ENCODE measurements around the gene NNT. TPM values are rescaled to one million over a fixed set of nuclear protein-coding genes. Genes with fewer than 3 reads are reported as not detected.

Gene NNT
- total RNA-seq, 2 donors from 2014 or later, result 121 to 138 TPM

GRCh38 chr5:43619911-43620310, 16.9 kb downstream of the NNT start:
- H3K27ac Mint-ChIP-seq, result no peak overlapping the region
- DNase-seq (no peak), ATAC-seq (replicated peaks in 1 of 2) (no peak)
- H3K4me1 Mint-ChIP-seq (ENCODE audit: low read depth), result no peaks in the 10 kb centered on the region
- peaks cover 3 to 25% of the 10 kb centered on the region in 2 donors for H3K36me3 Mint-ChIP-seq (ENCODE audit: insufficient read depth in 2 of 2)
- H3K9me3 Mint-ChIP-seq, result no peaks in the 10 kb centered on the region
- no peaks in the 10 kb centered on the region for H3K27me3 Mint-ChIP-seq (ENCODE audit: low read depth)
- H3K4me3 Mint-ChIP-seq, result no peak overlapping the region

DNA sequence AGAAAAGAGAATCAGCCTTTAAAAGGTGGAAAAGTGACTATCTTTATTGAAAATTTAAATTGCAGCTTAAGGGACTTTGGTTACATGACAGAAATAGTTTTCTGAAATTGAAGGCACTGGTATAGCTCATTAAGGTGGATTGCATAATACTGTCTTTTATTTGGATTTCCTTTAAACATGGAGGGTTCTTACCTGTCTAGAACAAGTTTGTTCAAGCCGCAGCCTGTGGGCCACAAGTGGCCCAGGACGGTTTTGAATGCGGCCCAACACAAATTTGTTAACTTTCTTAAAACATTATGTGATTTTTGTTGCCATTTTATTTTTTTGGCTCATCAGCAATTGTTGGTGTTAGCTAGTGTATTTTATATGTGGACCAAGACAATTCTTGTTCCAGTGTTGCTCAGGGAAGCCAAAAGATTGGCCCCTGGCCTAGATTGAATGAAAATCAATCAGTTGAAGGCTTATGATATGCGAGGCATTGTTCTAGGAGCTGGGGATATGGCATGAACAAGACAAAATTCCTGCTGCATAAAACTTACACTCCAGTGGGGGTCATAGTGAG, 18.0 kb downstream of the NNT start:
- Mint-ChIP-seq H3K27ac (no peak overlapping the region), H3K4me3 (no peak overlapping the region), H3K36me3 (ENCODE audit: insufficient read depth in 2 of 2) (peaks cover 3 to 25% of the 10 kb centered on the region in 2 donors), H3K27me3 (ENCODE audit: low read depth) (no peaks in the 10 kb centered on the region), H3K4me1 (ENCODE audit: low read depth) (no peaks in the 10 kb centered on the region), H3K9me3 (no peaks in the 10 kb centered on the region)
- DNase-seq (no peak), ATAC-seq (replicated peaks in 1 of 2) (no peak)

DNA sequence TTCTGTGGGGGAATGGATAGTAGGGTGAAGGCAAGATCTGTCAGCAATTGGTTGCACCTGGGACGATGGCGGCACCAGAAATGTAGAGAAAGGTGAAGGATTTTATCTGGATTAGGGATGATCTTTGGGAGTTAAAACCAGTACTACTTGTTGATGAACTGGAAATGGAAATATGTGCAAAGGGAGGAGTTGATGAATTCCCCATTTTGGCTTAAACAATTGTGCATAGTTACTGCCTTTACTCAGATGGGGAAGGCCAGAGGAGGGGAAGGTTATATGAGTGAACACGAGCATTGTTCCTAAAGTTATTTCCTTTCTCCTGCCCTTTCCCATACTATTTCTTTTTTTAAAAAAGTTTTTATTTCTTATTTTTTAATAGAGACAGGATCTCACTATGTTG, 19.1 kb downstream of the NNT start:
- ATAC-seq (replicated peaks in 1 of 2) (no peak), DNase-seq (no peak)
- H3K27me3 Mint-ChIP-seq (ENCODE audit: low read depth), result no peaks in the 10 kb centered on the region
- no peak overlapping the region for H3K27ac Mint-ChIP-seq
- H3K4me1 Mint-ChIP-seq (ENCODE audit: low read depth), result no peaks in the 10 kb centered on the region
- H3K36me3 Mint-ChIP-seq (ENCODE audit: insufficient read depth in 2 of 2), result peaks cover 1 to 21% of the 10 kb centered on the region in 2 donors
- no peaks in the 10 kb centered on the region for H3K9me3 Mint-ChIP-seq
- H3K4me3 Mint-ChIP-seq, result no peak overlapping the region

DNA sequence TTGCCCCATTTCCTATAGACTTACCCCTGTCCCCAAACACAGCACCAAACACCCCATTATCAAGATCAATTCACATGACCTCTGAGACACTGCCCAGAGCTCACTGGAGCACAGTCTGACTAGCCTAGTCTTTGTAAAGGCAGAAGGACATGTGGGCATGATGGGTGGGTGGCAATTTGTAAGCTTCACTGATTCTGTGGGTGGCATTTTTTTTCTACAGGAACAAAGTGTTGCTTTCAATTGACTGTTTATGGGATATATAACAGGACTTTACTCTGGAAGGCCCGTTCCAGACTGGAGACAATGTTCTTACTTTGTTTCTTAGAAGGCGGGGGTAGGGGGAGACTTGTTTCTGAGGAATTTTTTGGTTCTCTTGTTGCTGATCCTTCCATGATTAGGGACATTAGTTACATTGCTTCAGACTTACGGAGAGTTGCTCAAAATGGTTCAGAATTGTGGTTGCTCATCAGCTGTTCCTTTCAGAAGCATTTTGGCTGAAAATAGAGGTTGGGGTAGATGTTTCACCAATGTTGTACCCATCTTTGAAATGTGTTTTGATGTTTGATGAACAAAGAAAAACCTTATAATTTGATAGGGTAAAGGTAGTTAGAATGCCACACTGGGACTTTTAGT, 20.2 kb downstream of the NNT start:
- no peaks in the 10 kb centered on the region for H3K27me3 Mint-ChIP-seq (ENCODE audit: low read depth)
- ATAC-seq (replicated peaks in 1 of 2) (no peak), DNase-seq (no peak)
- H3K27ac Mint-ChIP-seq, result no peak overlapping the region
- H3K36me3 Mint-ChIP-seq (ENCODE audit: insufficient read depth in 2 of 2), result peaks cover 1 to 19% of the 10 kb centered on the region in 2 donors
- no peaks in the 10 kb centered on the region for H3K9me3 Mint-ChIP-seq
- H3K4me1 Mint-ChIP-seq (ENCODE audit: low read depth), result no peaks in the 10 kb centered on the region
- no peak overlapping the region for H3K4me3 Mint-ChIP-seq

GRCh38 chr5:43627028-43627427, 24.0 kb downstream of the NNT start:
- ATAC-seq (replicated peaks in 1 of 2) (no peak), DNase-seq (no peak)
- Mint-ChIP-seq H3K4me3 (no peak overlapping the region), H3K9me3 (no peaks in the 10 kb centered on the region), H3K36me3 (ENCODE audit: insufficient read depth in 2 of 2) (peaks cover 3 to 12% of the 10 kb centered on the region in 2 donors), H3K4me1 (ENCODE audit: low read depth) (peaks cover 7% of the 10 kb centered on the region), H3K27ac (no peak overlapping the region), H3K27me3 (ENCODE audit: low read depth) (no peaks in the 10 kb centered on the region)

- DNase-seq (peak; percentile 24 to 35), ATAC-seq (replicated peaks in 1 of 2) (peak; percentile 76 to 84)
- no peaks in the 10 kb centered on the region for H3K9me3 Mint-ChIP-seq
- no peaks in the 10 kb centered on the region for H3K27me3 Mint-ChIP-seq (ENCODE audit: low read depth)
- no peak overlapping the region for H3K27ac Mint-ChIP-seq
- H3K4me1 Mint-ChIP-seq (ENCODE audit: low read depth), result peaks cover 7% of the 10 kb centered on the region
- peaks cover 3 to 20% of the 10 kb centered on the region in 2 donors for H3K36me3 Mint-ChIP-seq (ENCODE audit: insufficient read depth in 2 of 2)
- H3K4me3 Mint-ChIP-seq, result no peak overlapping the region
These were observed 28.4 kb downstream of the NNT start for GRCh38 chr5:43631182-43631910.

DNA sequence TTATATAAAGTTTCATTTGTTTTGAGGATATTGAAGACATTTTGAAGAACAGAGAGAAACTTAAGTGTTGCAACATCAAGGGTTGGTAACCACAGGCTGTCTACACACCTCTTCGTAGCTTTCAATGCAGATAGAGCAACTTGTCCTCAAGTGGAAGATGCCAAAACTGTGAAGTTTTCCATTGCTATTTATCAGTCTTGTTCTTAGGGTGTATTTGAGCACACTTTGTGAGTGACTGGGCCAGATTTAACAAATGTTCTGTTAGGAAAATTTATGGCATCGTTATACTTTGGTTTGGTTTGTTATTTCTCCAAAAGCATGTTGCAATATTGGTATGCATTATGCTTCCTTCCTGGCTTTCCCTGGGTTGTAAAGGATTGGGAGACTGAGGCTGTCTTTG, 31.6 kb downstream of the NNT start:
- H3K9me3 Mint-ChIP-seq, result no peaks in the 10 kb centered on the region
- H3K27me3 Mint-ChIP-seq (ENCODE audit: low read depth), result no peaks in the 10 kb centered on the region
- H3K36me3 Mint-ChIP-seq (ENCODE audit: insufficient read depth in 2 of 2), result peaks cover 3 to 17% of the 10 kb centered on the region in 2 donors
- DNase-seq (no peak), ATAC-seq (replicated peaks in 1 of 2) (no peak)
- H3K4me1 Mint-ChIP-seq (ENCODE audit: low read depth), result peaks cover 15% of the 10 kb centered on the region
- H3K4me3 Mint-ChIP-seq, result no peak overlapping the region
- no peak overlapping the region for H3K27ac Mint-ChIP-seq

GRCh38 chr5:43635374-43635773, 32.4 kb downstream of the NNT start:
- H3K27ac Mint-ChIP-seq, result no peak overlapping the region
- H3K4me1 Mint-ChIP-seq (ENCODE audit: low read depth), result peaks cover 15% of the 10 kb centered on the region
- H3K27me3 Mint-ChIP-seq (ENCODE audit: low read depth), result no peaks in the 10 kb centered on the region
- H3K36me3 Mint-ChIP-seq (ENCODE audit: insufficient read depth in 2 of 2), result peaks cover 3 to 15% of the 10 kb centered on the region in 2 donors
- H3K9me3 Mint-ChIP-seq, result no peaks in the 10 kb centered on the region
- DNase-seq (no peak), ATAC-seq (replicated peaks in 1 of 2) (no peak)
- H3K4me3 Mint-ChIP-seq, result no peak overlapping the region

- Mint-ChIP-seq H3K4me1 (ENCODE audit: low read depth) (peaks cover 11% of the 10 kb centered on the region), H3K27ac (no peak overlapping the region), H3K36me3 (ENCODE audit: insufficient read depth in 2 of 2) (peaks cover 3 to 15% of the 10 kb centered on the region in 2 donors), H3K4me3 (no peak overlapping the region), H3K27me3 (ENCODE audit: low read depth) (no peaks in the 10 kb centered on the region), H3K9me3 (no peaks in the 10 kb centered on the region)
- ATAC-seq (replicated peaks in 1 of 2) (no peak), DNase-seq (no peak)
These were observed 33.1 kb downstream of the NNT start for GRCh38 chr5:43636076-43636475.

- Mint-ChIP-seq H3K36me3 (ENCODE audit: insufficient read depth in 2 of 2) (peaks cover 0 to 15% of the 10 kb centered on the region in 2 donors), H3K27ac (no peak overlapping the region), H3K4me1 (ENCODE audit: low read depth) (peaks cover 8% of the 10 kb centered on the region)
These were observed 34.4 kb downstream of the NNT start for GRCh38 chr5:43637416-43637815.

GRCh38 chr5:43638107-43638506, 35.1 kb downstream of the NNT start:
- no peaks in the 10 kb centered on the region for H3K9me3 Mint-ChIP-seq
- peaks cover 8% of the 10 kb centered on the region for H3K4me1 Mint-ChIP-seq (ENCODE audit: low read depth)
- no peaks in the 10 kb centered on the region for H3K27me3 Mint-ChIP-seq (ENCODE audit: low read depth)
- H3K36me3 Mint-ChIP-seq (ENCODE audit: insufficient read depth in 2 of 2), result peaks cover 0 to 15% of the 10 kb centered on the region in 2 donors
- ATAC-seq (replicated peaks in 1 of 2) (no peak), DNase-seq (no peak)
- no peak overlapping the region for H3K27ac Mint-ChIP-seq
- no peak overlapping the region for H3K4me3 Mint-ChIP-seq

More at GRCh38 chr5:43637416-43637815, 34.4 kb downstream of the NNT start:
- Mint-ChIP-seq H3K4me3 (no peak overlapping the region), H3K9me3 (no peaks in the 10 kb centered on the region), H3K27me3 (ENCODE audit: low read depth) (no peaks in the 10 kb centered on the region)
- ATAC-seq (replicated peaks in 1 of 2) (no peak), DNase-seq (no peak)

- Mint-ChIP-seq H3K27ac (no peak overlapping the region), H3K27me3 (ENCODE audit: low read depth) (no peaks in the 10 kb centered on the region), H3K36me3 (ENCODE audit: insufficient read depth in 2 of 2) (peaks cover 0 to 13% of the 10 kb centered on the region in 2 donors), H3K9me3 (no peaks in the 10 kb centered on the region), H3K4me1 (ENCODE audit: low read depth) (peaks cover 8% of the 10 kb centered on the region), H3K4me3 (no peak overlapping the region)
- DNase-seq (no peak), ATAC-seq (replicated peaks in 1 of 2) (no peak)
These were observed 35.6 kb downstream of the NNT start for GRCh38 chr5:43638546-43638945.

- DNase-seq (no peak), ATAC-seq (replicated peaks in 1 of 2) (no peak)
- Mint-ChIP-seq H3K27me3 (ENCODE audit: low read depth) (no peaks in the 10 kb centered on the region), H3K36me3 (ENCODE audit: insufficient read depth in 2 of 2) (peaks cover 1 to 12% of the 10 kb centered on the region in 2 donors), H3K4me3 (no peak overlapping the region), H3K4me1 (ENCODE audit: low read depth) (peaks cover 8% of the 10 kb centered on the region), H3K27ac (no peak overlapping the region), H3K9me3 (no peaks in the 10 kb centered on the region)
These were observed 36.6 kb downstream of the NNT start for GRCh38 chr5:43639566-43639965.
